Stromal cell of bone marrow (primary cell): ENCODE measurements around the gene SLC26A3.
"Not testable (repeated sequence)": the region's sequence is repeated elsewhere in the genome, so short reads cannot be mapped to it uniquely, and the experiment has no call there.

Experiments
- DNase-seq: peaks from one replicate; pipeline ENCODE4 v3.0.0-alpha.2; 2012; ENCODE audit warnings: low read depth

SLC26A3 gene

DNA sequence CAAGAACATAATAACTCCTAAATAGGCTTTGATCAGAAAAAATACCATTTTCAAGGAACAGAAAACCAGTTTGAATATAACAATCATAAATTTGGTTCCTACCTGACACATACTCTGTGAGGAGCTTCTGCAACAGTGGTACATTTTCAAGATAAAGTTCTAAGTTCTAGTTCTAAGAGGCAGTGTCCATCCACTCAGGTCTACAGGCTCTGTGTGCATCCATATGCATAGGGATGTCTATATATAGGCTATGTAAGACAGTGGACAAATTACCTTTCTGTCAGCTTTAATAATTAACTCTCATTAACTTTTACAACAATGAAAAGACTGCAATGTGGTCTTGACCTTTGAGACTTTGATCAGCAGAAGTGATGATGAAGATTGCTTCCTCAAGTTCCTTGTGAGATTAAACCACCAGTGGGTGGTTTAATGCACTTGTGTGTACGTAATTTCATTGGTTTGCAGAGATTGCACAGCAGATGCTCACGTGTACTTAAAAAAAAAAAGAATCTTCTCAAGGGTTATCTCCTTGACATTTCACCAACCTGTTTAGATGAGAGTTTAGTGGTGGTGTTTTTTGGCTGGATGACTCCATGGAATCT lies at the start of gene SLC26A3:
SLC26A3 (minus strand) TSS at position 215 of the 602 bp plus-strand sequence. CDS start 8,714 bp downstream, outside the sequence.
- DNase-seq: no peak

DNA sequence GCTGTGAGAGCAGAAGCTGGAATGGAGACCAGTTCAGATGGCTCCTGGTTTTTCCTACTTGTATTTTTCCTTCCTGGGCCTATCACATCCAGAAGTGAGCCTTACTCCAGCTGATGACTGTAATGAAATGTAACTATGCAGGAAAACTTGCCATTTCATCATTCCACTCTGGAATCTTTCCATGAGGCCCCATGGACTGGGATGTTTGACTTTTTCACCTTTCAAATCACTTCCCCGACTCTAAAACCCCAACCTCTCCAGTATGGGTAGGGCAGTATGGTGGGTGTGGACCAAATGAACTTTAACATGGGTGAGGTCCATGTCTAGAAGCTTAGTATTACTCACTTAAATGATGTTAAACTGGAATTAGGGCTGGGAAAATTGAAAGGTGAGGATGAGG lies 47.6 kb upstream of the SLC26A3 start:
- DNase-seq: no peak

DNA sequence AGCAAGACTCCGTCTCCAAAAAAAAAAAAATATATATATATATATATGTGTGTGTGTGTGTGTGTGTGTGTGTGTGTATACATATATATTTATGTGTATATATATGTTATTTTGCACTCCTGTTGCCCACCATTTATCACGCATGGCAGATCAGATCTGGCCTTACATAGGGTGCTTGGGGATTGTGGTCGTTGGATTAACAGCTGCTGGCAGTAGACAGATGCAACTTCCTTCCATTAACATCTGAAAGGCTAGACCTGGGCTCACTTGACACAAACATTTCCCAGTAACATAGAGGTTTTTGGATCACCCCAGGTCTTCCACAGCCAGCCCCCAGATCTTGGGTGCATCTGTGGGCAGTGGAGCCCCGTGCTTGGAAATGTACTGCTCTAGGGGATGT lies 47.2 kb upstream of the SLC26A3 start:
- DNase-seq: no peak

DNA sequence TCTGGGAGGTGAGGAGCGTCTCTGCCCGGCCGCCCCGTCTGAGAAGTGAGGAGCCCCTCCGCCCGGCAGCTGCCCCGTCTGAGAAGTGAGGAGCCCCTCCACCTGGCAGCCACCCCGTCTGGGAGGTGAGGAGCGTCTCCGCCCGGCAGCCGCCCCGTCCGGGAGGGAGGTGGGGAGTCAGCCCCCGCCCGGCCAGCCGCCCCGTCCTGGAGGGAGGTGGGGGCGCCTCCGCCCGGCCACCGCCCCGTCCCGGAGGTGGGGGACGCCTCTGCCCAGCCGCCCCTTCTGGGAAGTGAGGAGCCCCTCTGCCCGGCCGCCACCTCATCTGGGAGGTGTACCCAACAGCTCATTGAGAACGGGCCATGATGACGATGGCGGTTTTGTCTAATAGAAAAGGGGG lies 45.2 kb upstream of the SLC26A3 start:
- DNase-seq: not testable (repeated sequence)

DNA sequence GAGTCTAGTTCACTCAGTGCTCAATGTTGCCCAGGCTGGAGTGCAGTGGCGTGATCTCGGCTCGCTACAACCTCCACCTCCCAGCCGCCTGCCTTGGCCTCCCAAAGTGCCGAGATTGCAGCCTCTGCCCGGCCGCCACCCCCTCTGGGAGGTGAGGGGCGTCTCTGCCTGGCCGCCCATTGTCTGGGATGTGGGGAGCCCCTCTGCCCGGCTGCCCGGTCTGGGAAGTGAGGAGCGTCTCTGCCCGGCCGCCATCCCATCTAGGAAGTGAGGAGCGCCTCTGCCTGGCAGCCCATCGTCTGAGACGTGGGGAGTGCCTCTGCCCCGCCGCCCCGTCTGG lies 44.8 kb upstream of the SLC26A3 start:
- not testable (repeated sequence) for DNase-seq

DNA sequence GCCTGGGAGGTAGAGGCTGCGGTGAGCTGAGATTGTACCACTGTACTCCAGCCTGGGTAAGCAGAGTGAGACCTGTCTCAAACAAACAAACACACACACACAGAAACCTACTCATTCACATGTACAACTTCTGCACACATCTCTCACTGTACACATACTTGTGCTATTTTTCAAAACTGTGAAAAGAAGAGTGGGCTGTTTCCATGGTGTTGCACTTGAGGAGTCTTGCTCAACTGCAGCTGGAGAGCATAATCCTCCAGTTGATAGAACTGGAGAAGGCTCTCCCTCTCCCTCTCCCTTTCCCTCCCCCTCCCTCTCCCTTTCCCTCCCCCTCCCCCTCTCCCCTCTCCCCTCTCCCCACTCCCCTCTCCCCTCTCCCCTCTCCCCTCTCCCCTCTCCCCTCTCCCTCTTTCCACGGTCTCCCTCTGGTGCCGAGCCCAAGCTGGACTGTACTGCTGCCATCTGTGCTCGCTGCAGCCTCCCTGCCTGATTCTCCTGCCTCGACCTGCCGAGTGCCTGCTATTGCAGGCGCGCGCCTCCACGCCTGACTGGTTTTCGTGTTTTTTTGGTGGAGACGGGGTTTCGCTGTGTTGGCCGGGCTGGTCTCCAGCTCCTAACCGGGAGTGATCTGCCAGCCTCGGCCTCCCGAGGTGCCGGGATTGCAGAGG lies 44.3 kb upstream of the SLC26A3 start:
- DNase-seq: no peak

DNA sequence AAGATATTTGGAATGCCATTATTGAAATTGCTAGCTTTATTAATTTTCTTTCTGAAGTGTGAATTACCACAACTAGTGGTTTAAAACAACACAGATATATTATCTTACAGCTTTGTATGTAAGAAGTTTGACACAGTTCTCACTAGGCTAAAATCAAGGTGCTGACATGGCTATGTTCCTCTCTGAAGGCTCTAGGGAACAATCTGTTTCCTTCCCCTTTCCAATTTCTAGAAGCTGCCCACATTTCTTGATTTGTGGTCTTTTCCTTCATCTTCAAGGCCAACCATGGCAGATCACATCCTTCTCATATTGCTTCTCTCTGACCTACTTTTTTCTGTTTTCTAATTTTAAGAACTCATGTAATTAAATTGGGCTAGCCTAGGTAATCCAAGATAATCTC lies 43.3 kb upstream of the SLC26A3 start:
- no peak for DNase-seq

DNA sequence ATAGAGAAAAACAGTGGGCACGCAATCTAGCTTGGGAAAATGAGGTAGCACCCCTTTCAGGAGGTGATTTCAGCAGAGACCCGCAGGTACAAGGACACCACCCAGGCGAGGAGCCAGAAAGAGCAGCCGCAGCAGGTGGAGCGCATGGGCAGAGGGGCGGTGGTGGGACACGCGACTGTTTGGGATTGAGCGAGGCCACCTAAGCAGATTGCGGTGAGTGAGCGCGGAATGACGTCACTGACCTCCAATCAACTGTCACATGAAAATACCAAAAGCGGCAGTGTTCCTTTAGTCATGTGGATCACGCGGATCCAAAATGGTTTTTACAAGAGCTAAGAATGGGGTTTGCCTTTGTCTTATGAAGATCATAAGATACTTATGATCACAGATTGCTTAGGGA lies 40.2 kb upstream of the SLC26A3 start:
- no peak for DNase-seq

DNA sequence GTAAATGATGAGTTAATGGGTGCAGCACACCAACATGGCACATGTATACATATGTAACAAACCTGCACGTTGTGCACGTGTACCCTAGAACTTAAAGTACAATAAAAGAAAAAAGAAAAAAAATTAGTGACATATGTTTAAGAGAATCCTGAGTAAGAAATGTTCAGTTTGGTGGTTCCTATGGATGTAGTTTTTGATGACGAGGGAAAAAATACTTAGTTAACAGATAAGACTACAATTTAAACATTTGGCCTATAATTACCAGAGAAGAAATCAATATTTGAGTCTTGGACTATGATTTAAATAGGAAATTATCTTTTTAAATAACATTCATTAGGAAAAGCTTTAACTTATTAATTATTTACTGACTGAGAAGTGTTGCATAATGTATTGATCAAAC lies 39.2 kb upstream of the SLC26A3 start:
- no peak for DNase-seq

DNA sequence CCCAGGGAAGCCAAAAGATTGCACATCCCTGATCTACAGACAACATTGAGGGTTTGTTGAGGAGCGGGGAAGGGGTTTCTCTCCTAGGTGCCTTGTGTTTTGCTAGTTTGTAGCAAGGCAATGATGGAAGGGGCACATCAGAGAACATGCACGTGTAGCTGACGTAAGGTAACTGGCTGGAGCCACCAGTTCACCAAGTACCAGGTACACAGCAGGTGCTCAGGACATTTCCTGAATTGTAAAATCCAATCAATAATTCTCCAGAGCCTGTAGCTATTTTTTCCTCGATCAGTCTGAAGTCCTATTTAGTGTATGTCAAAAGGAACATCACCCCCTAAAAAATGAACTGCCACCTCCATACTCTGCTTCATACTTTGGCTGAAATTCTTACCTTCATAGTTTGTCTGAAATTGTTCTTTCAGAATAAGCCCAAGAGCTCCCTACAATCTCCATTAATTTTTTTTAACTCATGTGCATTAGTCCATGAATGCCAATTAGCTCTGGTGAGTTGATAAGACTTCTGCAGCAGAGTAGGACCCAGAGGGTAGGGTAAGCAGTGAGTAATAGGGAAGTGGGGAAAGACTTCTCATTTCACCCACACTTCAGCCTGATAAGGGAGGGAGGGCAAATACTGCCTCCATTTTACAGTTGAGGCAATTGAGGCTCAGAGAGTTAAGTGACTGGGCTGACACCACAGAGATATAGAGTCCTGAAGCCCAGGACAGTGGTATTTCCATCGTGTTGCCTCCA lies 36.0 kb upstream of the SLC26A3 start:
- no peak for DNase-seq

DNA sequence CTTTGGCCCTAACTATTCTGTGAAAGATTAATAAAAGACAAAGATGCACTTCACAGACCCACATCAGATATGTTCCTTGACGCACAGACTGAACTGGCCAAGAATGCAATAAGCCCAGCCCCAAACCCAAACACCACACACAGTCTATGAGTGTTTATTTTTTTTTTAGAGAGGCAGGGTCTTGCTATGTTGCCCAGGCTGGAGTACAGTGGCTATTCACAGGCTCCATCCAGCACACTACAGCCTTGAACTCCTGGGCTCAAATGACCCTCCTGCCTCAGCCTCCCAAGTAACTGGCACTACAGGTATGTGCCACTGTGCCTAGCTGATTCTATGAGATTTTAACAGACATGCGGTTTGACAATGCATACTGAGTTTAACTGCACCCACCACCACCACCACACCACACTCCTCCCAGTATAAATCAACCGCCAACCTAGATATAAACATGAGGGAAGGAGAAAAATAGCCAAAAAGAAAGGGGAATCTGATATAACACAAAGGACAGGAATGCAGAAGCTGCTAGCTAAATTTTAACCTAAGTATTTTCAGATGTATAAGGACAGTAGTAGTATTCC lies 35.1 kb upstream of the SLC26A3 start:
- DNase-seq: no peak

DNA sequence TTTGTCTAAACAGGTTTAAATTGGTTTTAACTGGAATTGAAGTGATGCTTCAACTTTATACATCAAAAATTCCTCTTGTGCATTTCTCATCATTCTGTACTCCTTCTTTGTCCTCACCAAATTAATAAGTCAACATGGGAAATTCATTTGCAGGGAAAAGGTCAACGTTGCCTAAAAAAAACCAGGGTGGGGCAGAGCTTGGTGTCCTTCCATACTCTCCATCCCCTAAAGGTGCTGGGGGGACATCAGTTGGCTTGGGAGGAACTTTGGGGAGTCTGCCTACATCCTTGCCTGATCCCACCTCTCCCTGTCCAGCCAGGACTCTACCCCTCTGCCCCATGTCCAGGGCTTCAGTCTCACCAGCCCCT lies 34.1 kb upstream of the SLC26A3 start:
- DNase-seq: no peak

DNA sequence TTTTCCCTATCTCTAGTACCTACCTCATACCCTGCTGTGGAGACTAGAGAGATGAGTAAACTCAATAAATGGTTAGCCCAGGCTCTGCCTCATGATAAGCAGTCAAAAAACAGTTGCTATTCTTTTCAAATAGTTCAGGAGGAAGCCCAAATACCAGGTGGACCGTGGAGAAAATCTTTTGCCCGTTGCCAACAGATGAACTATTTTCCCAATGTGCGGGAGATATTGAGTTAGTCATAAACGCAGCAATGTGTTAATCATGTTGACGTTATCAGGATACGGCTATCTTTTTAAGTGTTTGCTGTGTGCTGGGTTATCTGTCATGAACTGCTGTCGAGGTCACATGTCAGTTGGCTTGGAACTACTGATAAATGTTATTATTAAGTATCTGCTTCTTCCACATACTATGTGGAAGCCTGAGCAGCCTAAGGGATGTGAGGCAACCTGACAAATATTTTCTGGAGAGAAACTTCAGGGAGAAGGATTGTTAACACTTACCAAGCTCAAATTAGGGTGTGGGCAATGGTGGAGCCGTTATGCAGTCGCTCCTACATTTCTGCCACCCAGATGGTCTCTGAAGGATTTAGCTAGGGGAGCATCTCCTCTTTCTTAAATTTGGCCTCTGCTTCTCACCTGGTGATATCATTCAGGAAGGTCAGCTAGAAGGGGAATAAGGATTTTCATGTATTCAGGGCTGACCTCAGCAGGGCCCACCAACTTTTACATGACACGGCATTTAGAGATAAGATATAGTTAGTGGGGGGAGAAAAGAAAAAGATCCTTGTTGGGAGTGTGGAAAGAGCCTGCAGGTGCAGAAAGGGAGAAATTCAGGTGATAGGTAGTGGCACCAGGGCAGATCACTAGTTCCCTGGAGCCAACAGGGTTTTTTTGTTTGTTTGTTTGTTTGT lies 33.5 kb upstream of the SLC26A3 start:
- no peak for DNase-seq

DNA sequence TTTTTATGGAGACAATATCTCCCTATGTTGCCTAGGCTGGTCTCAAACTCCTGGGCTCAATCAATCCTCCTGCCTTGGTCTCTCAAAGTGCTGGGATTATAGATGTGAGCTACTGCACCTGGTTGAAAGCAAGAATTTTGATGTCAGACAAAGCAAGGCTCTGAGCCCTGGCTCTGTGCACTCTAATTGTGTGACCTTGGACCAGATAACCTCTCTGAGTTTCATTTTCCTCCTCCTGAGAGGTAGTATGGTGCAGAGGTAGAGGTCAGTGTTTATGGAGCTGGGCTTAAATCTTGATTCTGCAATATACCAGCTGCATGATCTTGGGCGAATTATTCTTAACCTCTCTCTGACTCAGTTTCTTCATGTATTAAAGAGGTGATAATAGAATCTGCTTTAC lies 31.4 kb upstream of the SLC26A3 start:
- no peak for DNase-seq

DNA sequence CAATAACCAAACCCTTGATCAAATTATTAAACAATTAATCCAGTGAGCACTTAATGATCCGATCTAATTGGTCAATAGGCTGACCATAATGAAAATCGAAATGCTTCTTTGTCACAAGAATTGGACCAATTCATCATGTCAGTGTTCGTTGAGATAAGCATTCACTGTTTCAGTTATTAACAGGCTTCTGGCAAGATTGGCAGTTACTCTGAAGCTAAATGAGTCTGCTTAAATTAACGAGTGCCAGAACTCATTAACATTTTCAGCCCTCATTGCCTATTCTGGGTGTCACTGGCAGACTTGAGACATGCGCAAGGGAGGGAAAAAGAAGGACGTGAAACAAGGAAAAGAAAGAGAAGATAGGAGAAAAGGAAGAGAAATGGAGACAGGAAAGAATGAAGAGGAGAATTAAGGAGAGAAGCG lies 30.7 kb upstream of the SLC26A3 start:
- no peak for DNase-seq

DNA sequence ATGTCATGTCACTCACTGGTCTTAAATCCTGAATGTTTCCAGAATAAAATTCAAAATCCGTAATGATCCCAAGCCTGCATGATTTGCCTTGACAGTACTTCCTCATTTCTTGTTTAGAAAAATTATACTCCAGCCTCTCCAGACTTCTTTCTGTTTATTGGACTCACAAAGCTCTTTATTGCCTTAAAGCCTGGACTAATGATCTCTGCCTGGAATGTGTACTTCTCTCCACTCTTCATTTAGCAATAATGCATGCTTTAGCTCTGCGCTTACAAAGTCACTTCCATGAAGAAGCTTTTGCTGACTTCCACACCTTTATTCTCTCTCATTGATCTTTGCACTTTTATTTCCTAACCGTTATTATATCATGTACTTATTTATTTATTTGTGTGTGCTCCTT lies 27.4 kb upstream of the SLC26A3 start:
- no peak for DNase-seq

DNA sequence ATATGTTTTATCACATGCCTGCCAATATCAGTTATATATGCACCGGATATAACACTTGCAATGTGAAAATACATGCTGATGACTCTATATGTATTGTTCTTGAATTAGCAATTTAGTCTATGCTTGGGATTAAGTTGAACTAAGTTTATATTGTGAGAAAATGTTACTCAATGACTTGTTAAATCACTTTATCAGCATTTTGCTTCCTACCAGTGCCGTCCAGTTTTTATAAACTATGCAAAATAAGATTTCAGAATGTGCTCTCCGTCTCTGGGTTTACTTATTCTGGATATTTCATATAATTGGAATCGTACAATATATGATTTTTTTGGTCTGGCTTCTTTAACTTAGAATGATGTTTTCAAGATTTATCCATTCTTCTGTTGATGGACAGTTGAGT lies 25.5 kb upstream of the SLC26A3 start:
- no peak for DNase-seq

DNA sequence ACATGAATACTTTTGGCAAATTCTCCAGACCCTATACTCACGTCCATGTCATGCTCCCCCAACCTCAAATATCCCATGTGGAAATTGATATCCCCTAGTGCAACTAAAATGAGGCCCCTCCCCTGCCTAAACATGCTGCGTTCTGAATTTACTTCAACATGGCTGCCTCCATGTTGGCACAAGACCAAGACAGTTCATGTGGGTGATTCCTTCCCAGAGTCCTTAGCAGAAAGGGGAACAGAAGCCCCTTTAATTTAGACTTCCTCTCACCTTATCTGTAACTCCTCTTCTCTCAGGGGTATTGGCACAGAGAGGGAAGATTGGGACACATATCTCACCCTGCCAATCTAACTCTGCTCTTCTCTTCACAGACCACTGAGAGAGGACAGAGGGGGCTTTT lies 24.5 kb upstream of the SLC26A3 start:
- no peak for DNase-seq

DNA sequence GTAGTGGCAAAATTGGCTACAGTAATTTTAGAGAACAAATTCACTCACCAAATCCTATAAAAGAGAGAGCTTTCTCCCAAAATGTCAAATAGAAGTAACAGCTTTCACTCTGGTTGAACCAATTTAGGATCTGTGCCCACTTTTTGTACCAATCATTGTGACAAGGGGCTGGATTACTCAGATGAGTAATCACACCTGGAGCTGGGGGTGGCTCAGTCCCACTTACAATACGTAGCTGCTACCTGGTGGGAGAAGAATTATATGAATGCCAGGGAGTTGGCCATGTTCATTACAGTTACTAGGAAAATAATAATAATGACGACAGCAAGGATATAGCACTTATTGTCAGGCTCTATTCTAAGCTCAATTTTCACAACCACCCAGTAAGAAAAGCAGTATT lies 23.4 kb upstream of the SLC26A3 start:
- DNase-seq: no peak

DNA sequence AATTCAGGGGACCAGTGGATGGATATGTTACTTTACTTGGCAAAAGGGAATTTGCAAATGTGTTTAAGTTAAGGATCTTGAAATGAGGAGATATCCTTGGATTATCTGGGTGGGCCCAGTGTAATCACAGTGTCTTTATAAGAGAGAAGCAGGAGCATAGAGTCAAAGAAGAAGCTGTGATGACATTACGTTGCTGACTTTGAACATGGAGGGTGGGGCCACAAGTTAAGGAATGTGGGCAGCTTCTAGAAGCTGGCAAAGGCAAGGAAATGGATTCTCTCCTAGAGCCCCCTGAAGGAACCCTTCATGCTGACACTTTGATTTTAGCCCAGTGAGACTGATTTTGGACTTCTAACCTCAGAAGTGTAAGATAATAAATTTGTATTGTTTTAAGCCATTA lies 21.8 kb upstream of the SLC26A3 start:
- DNase-seq: no peak

DNA sequence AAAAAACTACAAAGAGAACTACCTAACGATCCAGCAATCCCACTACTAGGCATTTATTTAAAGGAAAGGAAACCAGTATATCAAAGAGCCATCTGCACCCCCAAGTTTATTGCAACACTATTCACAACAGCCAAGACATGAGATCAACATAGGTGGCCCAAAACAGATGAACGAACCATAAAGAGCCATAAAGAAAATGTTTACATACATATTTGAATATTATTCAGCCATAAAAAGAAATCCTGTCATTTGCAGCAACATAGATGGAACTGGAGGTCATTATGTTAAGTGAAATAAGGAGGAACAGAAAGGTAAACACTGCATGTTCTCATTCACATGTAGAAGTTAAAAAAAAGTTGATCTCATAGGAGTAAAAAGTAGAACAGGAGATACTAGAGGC lies 15.6 kb upstream of the SLC26A3 start:
- no peak for DNase-seq

DNA sequence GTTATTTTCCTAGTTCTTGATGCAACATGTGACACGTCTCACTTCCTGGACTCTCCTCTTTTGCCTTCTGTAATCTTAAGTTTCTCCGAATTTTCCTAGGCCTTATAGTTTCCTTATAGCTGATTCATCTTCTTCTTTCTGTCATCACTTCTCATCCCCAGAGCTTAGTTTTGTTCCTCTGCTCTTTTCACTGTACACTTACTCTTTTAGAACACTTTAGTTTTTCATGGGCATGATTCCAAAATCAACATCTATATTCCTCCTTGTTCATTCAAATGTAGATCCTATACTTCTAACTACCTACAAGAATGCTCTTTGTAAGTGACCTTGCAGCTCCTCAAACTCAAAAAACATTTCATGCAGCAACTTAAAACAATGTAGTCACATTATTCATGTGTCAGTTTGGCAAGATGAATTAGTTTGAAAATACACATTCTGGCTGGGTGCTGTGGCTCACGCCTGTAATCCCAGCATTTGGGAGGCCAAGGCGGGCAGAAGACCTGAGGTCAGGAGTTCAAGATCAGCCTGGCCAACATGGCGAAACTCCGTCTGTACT lies 13.1 kb upstream of the SLC26A3 start:
- DNase-seq: no peak
